ENCODE measurements around the gene TRERF1. TPM values are rescaled to one million over a fixed set of nuclear protein-coding genes. Genes with fewer than 3 reads are reported as not detected.

TRERF1 gene
- total RNA-seq, 1 donor from 2014 or later = 12.4 TPM

DNA sequence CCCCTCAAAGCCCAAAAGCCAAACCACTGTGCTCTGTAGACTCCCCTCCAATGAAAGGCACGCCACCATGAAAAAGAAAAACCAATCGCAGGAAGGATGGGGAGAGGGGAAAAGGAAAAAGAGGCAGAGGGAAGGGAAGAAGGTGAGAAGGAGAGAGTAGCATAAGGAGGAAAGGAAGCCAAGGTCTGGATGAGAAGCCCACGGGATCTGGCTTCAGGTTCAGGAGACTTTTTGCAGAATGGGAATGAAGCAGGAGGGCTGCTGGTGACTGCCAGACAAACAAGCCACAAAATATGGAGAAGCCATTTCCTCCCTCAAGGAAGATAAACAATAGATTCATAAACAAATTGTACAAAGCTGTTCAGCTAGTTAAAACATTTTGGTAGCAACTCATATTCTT is 155.1 kb downstream of the TRERF1 start:
- TF ChIP-seq, protein P1, sequence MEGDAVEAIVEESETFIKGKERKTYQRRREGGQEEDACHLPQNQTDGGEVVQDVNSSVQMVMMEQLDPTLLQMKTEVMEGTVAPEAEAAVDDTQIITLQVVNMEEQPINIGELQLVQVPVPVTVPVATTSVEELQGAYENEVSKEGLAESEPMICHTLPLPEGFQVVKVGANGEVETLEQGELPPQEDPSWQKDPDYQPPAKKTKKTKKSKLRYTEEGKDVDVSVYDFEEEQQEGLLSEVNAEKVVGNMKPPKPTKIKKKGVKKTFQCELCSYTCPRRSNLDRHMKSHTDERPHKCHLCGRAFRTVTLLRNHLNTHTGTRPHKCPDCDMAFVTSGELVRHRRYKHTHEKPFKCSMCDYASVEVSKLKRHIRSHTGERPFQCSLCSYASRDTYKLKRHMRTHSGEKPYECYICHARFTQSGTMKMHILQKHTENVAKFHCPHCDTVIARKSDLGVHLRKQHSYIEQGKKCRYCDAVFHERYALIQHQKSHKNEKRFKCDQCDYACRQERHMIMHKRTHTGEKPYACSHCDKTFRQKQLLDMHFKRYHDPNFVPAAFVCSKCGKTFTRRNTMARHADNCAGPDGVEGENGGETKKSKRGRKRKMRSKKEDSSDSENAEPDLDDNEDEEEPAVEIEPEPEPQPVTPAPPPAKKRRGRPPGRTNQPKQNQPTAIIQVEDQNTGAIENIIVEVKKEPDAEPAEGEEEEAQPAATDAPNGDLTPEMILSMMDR (conservative IDR thresholded peaks at IDR 0.05) = no peak
- Mint-ChIP-seq H3K4me3 (no peak overlapping the region), H3K27ac (ENCODE audit: unreplicated experiment) (no peak overlapping the region), H3K4me1 (no peaks in the 10 kb centered on the region), H3K36me3 (ENCODE audit: low read depth) (peaks cover 5% of the 10 kb centered on the region), H3K27me3 (ENCODE audit: low read depth) (no peaks in the 10 kb centered on the region), H3K9me3 (no peaks in the 10 kb centered on the region)
- DNase-seq (ENCODE audit: low read depth, low spot score) = no peak

DNA sequence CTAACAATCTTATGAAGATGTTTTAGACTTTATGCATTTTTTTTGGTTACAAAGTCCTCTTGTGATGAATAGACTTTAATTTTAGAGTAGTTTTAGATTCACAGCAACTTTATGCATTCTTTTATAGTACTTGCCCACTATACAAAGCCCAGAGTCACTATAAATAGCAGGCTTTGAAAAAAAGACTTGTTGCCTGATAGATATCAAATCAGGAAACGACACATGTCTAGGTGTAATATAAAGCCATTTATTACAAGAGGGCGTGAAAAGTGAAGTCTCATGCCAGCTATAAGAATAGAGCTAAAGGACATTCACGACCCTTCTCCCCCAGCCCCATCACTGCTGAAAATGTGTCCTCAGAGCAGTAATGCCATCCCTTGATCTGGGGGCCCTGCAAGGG is 156.0 kb downstream of the TRERF1 start:
- H3K9me3 Mint-ChIP-seq = no peaks in the 10 kb centered on the region
- H3K4me3 Mint-ChIP-seq = no peak overlapping the region
- DNase-seq (ENCODE audit: low read depth, low spot score) = no peak
- H3K36me3 Mint-ChIP-seq (ENCODE audit: low read depth) = peaks cover 5% of the 10 kb centered on the region
- H3K27me3 Mint-ChIP-seq (ENCODE audit: low read depth) = no peaks in the 10 kb centered on the region
- H3K4me1 Mint-ChIP-seq = no peaks in the 10 kb centered on the region
- peak overlapping the region; percentile 83 for H3K27ac Mint-ChIP-seq (ENCODE audit: unreplicated experiment)
- TF ChIP-seq, protein P1 (conservative IDR thresholded peaks at IDR 0.05) = no peak

DNA sequence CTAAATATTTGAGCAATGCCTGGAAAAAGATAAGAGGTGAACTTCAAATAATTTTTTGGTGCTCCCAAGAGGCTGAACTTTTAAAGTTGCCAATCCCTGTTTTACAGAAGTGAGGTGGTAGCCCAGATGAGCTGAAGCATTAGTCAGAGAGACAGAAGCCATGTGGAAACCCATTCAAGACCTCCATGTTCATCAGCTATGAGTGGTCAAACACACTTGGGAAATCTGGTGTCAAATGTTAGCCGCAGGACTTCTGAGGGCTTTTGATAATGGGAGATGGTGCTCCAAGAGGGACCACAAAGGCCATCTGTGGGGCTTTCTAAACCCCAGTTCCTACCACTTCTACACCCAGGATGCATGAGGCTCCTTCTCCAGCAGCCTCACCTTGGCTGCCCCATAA is 156.5 kb downstream of the TRERF1 start:
- H3K4me3 Mint-ChIP-seq = no peak overlapping the region
- peaks cover 5% of the 10 kb centered on the region for H3K36me3 Mint-ChIP-seq (ENCODE audit: low read depth)
- TF ChIP-seq, protein P1 (conservative IDR thresholded peaks at IDR 0.05) = no peak
- H3K27me3 Mint-ChIP-seq (ENCODE audit: low read depth) = no peaks in the 10 kb centered on the region
- no peak for DNase-seq (ENCODE audit: low read depth, low spot score)
- H3K4me1 Mint-ChIP-seq = no peaks in the 10 kb centered on the region
- H3K9me3 Mint-ChIP-seq = no peaks in the 10 kb centered on the region
- H3K27ac Mint-ChIP-seq (ENCODE audit: unreplicated experiment) = peak overlapping the region; percentile 83

DNA sequence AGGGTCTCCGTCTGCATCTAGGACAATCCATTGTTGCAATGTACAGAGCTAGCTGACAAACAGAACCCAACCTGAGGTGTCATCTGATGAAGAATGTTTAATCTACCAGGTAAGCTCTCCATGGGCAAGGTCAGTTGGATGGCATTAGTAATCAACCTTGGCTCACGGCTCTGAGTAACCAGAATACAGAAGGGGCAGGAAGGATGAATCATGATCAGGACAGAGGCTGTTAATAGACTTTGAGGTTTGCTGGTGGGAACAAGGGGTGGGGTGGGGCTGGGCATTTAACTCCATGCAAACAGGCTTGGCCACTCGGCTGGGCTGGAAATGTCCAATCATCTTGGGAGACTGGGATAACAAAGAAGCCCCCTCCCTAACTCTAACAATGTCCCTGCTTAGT is 157.0 kb downstream of the TRERF1 start:
- Mint-ChIP-seq H3K27me3 (ENCODE audit: low read depth) (no peaks in the 10 kb centered on the region), H3K27ac (ENCODE audit: unreplicated experiment) (peak overlapping the region; percentile 27), H3K4me1 (peaks cover 2% of the 10 kb centered on the region), H3K9me3 (no peaks in the 10 kb centered on the region), H3K36me3 (ENCODE audit: low read depth) (peaks cover 6% of the 10 kb centered on the region), H3K4me3 (no peak overlapping the region)
- no peak for DNase-seq (ENCODE audit: low read depth, low spot score)
- TF ChIP-seq, protein P1 (conservative IDR thresholded peaks at IDR 0.05) = no peak

DNA sequence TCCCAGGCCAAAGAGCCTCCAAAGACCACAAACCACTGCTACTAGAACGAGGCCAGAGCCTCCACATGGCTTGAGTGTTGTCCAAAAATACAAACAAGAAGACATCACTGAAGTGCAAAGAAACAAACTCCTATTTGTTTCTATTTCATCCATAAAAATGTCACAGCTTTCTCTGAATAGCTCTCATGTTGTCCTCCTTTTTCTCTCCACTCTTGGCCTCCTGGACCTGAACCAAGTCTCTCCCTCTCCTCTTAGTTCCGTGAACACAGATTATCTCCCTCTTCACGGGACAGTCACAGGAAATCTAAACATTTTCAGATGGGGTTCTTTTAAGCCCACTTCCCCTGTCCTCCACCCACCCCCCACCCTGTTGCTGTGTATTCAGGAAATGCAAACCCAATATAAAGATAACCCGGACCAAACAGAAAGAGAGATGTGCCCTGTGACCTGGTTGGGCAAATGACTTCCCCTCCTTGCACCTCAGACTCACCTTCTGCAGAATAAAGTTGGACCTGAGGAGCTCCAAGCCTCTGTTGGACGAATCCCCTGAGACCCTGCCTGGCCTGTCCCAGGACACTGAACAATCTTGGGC is 158.2 kb downstream of the TRERF1 start:
- no peaks in the 10 kb centered on the region for H3K9me3 Mint-ChIP-seq
- H3K4me1 Mint-ChIP-seq = peaks cover 5% of the 10 kb centered on the region
- peaks cover 9% of the 10 kb centered on the region for H3K36me3 Mint-ChIP-seq (ENCODE audit: low read depth)
- TF ChIP-seq, protein P1 (conservative IDR thresholded peaks at IDR 0.05) = no peak
- H3K27me3 Mint-ChIP-seq (ENCODE audit: low read depth) = no peaks in the 10 kb centered on the region
- H3K27ac Mint-ChIP-seq (ENCODE audit: unreplicated experiment) = no peak overlapping the region
- no peak overlapping the region for H3K4me3 Mint-ChIP-seq
- DNase-seq (ENCODE audit: low read depth, low spot score) = no peak
